Activated naive CD4-positive, alpha-beta T cell (primary cell): ENCODE data around the gene SDF2L1.
A peak's percentile ranks its signal among the peaks of the same experiment; 100 is the strongest.
"Not testable (repeated sequence)": the region's sequence is repeated elsewhere in the genome, so short reads cannot be mapped to it uniquely, and the experiment has no call there.

Source experiments
- DNase-seq, 4 experiments: peaks; one replicate each; lab custom pipeline; 2025; lab: John Stamatoyannopoulos, UW

Gene SDF2L1

GRCh38 chr22:21641789-21642583 is at the start of gene SDF2L1:
TSS of gene SDF2L1 (plus strand) at chr22:21642302. CDS start at chr22:21642337, 35 bp downstream.
- peak; percentile 93 to 98 (median 96) for DNase-seq

GRCh38 chr22:21592422-21592821 is 49.7 kb upstream of the SDF2L1 start:
- DNase-seq, result no peak

DNA sequence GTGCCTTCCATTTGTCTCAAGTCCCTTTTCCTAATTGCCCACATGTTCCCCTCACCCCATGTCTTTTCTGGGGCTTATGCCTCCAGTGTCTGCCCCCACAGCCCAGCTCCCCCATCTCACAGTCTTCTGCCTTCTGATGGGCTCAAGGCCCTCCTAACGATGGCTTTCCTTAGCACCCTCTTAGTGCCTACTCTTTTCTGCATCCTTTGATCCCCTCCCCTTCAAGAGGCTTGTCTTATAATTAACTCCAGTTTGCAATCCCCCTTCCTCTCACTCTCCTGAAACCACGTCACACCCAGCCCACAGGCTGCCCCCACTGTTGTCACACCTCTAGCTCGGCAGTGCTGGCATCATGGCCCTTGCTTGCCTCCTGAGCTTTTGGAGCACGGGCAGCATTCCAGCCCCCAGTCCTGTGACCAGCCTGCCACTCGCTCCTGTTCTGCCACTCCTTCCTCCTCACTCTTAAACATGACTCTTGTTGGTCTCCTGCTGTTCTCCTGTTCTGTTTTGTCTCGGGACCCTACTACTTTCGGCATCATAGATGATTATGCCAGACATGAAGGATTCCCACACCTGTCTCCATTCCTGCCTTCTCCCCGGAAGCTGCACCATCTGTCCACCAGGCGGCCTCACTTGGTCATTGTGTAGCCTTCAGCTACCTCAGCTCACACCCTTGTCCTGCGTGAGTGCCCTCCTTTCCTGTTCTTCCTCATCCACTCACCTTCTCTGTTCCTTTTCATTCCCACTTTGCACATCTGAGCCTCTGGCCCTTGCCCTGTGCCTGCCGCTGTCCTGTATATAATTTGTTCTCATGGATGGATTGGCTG is 48.5 kb upstream of the SDF2L1 start:
- no peak for DNase-seq

- DNase-seq, result no peak
These were observed 47.1 kb upstream of the SDF2L1 start for GRCh38 chr22:21594865-21595452.

GRCh38 chr22:21596356-21597135 is 45.6 kb upstream of the SDF2L1 start:
- not testable (repeated sequence) for DNase-seq

DNA sequence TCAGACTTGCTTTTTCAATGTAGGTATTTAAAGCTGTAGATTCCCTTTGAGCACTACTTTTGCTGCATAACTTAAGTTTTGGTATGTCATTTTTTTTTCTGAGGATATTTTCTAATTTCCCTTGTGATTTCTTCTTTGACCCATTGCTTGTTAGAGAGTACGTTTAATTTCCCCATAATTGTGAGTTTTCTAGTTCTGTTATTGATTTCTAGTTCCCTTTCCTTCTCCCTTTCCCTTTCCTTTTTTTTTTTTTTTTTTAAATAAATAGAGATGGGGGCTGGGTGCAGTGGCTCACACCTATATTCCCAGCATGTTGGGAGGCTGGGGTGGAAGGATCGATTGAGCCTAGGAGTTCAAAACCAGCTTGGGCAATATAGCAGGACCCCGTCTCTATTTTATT is 43.8 kb upstream of the SDF2L1 start:
- DNase-seq, result no peak

DNA sequence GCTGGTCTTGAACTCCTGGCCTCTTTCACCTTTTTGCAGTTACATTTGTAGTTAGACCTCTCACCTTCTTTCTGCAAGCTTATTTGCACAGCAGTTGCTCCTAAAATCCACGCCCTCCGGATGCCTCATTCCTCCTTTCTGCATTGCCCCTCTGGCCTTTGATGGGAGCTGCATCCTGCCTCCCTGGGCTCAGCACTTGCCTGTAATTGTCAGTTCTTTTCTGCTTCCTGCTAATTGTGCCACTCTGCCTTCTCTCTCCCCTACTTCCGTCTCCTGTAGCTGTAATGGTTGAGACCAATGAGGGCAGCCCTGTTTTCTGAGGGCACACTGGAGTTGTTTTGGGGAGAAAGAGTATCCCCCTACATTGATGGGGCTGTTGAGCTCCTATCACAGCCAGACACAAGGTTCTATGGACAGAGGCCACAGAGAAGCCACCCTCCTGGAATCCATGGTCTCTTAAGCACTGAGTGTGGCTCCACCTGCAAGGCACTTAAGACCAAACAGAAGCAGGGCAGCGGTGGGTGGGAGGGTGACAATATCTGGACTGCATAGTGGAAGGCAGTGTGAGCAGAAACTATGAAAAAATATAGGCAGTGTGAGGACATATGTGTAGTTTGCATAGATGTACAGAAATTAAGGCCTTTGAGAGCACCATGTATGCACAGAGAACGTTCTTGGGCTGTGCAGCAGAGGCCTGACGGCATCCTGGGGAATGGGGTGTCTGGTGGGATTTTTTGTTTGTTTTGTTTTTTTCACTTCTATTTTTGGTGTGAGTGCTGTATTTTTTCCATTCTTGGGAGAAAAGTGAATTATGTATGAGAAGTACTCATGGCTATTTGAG is 42.8 kb upstream of the SDF2L1 start:
- no peak for DNase-seq

DNA sequence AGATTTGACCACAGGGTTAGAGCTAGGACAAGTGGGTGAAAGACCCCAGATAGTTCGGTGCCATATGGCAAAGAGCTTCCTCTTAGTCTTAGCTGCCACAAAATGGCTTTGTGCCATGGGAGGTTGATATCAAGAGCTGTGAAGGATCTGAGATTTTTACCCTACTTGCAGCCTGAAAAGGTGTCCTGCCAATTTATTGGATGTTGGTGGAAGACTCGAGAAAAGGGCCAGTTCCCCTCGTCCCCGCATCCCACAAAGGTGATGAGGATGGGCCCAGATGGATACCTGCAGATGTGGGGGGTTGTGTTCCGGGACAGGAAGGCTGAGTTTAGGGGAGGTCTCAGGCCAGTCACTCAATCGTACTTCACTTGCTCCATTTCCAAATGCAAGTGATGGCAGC is 39.5 kb upstream of the SDF2L1 start:
- no peak for DNase-seq

GRCh38 chr22:21603973-21604372 is 38.1 kb upstream of the SDF2L1 start:
- DNase-seq, result no peak

DNA sequence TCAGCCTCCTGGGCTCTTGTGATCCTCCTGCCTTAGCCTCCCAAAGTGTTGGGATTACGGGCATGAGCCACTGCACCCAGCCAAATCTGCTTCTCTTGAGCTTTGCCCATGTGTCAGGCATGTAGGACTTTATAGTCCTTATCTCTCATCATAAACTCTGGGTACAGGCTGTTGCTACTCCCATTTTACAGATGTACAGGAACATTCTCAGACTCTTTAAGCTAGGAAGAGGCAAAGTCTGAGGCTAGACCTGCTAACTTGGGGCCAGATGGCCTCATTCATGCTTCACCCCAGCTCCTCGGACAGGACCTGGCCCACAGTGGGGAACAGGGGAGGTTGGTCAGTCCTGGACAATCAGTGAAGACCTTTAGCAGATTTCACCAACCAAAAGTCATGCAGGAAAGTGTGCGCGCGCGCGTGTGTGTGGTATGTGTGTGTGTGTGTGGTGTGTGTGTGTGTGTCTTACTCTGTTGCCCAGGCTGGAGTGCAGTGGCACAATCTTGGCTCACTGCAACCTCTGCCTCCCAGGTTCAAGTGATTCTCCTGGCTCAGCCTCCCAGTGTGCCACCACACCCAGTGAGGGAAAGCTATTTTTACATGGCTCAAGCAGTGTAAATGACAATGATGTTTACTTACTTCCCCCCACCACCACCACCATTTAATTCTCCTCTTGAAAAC is 36.1 kb upstream of the SDF2L1 start:
- no peak for DNase-seq

DNA sequence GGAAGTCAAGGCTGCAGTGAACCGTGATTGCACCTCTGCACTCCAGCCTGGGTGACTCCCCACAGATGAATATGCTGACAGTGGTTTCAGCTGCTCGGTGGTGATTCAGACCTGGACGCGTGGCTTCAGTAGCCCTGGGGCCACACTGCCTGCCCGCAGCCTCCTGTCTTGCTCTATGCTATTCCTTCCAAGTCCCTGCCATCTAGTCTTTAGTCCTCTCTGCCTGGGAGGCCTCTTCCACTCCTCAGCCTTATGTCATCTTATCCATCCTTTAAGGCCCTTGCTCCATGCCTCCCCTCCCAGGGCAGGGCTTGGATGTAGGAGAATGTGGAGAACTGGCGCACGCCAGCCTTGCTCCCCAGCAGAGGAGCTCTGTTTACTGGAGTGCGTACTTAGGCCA is 35.3 kb upstream of the SDF2L1 start:
- no peak for DNase-seq

DNA sequence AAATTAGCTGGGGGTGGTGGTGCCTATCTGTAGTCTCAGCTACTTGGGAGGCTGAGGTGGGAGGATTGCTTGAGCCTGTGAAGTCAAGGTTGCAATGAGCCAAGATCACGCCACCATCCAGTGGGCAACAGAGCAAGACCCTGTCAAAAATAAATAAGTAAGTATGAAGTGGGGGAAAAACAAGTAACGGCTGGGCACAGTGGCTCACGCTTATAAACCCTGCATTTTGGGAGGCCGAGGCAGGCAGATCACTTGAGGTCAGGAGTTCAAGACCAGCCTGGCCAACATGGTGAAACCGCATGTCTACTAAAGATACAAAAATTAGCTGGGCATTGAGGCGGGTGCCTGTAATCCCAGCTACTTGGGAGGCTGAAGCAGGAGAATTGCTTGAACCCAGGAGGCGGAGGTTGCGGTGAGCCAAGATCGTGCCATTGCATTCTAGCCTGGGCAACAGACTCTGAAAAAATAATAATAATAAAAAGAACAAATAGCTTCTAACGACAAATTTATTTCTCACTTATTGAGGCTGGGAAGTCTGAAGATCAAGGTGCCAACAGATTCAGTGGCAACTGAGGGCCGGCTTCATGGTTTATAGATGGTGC is 32.4 kb upstream of the SDF2L1 start:
- DNase-seq, result not testable (repeated sequence)

DNA sequence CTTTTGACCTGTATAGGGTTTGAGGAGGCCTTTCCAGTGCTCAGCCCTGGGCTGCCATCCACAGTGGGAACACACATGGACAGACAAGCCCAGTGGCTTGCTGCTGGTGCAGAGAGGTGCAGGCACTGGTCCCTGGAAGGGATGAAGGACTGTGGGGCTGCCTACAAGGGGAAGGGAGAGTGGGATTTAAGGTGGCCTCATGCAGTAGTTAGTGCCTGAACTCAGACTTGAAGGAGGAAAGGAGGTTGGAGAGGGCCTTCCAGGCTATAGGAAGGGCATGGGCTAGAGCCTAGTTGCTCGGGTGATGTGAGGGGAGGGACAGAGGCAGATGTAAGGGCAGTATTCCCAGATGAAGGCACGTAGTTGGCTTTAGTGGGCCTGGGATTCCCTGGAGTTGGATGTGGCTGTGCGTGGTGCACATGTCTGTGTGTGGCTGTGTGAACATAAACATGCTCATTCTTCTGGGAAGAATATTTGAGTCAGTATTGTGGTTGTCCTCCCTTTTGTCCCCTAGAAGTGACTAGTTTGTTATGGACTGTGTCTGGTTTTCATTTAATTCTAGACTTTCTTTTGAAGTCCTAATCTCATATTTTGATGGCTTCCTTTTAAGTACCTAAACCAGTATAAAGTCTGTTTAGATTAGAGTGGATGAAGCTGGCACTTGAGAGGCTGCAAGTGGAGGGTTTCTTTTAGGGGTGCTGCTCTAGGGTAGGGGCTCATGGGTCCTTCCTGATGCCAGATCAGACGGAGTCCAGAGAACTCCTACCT is 30.7 kb upstream of the SDF2L1 start:
- DNase-seq, result no peak

DNA sequence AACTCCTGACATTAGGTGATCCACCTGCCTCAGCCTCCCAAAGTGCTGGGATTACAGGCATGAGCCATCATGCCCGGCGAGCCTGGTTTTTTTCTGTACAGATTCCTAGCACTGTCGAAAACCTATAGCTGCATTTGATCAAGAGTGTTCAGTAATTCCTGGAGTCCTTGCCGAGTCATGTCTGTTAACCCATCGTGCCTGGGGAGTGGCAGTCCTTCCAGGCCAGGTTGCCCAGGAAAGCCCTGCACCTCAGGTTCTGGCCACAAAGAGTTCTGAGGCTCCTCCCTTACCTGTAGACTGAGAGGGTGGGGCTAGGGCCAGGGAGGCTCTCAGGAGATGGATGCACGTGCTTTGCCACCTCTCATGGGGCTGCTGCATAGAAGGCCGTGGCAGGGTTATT is 29.2 kb upstream of the SDF2L1 start:
- DNase-seq, result no peak

- DNase-seq, result no peak
These were observed 28.4 kb upstream of the SDF2L1 start for GRCh38 chr22:21613553-21614233.

DNA sequence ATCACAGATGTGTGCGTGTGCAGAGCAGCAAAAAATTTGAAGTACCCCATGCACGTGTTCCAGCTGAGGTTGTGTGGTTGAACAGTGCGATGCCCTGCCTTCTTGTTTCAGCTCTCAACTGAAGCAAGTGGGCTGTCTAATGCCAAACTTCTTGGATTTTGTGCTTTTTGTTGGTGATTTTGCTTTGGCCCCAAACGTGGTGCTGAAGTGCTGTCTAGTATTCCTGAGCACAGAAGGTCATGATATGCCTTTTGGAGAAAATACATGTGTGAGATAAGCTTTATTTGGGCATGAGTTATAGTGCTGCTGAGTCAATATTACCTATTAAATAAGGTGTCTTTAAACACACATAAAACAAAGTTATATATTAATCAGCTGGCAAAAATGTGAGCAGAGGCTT is 26.4 kb upstream of the SDF2L1 start:
- no peak for DNase-seq

- not testable (repeated sequence) for DNase-seq
These were observed 24.8 kb upstream of the SDF2L1 start for GRCh38 chr22:21617337-21617736.

DNA sequence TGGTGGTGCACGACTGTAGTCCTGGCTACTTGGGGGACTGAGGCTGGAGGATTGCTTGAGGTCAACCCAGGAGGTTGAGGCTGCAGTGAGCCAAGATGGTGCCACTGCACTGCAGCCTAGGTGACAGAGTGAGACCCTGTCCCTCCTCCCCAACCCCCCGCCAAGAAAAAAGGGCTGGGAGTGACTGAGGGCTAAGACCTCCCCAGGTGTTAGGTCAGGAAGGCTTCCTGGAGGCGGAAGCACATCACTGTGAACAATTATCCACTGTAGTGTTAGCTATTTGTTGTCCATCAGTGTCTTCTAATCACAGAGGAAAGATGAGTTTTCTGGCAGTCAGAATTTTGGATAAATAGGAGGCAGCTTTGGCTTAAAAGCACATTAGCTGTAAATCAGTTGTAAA is 21.1 kb upstream of the SDF2L1 start:
- DNase-seq, result no peak
